NCI-H82 treated with DMSO at 0.1 percent for 48 hours (cell line): Measurements from ENCODE around the gene CEACAM18.
"Not testable (repeated sequence)": the region's sequence is repeated elsewhere in the genome, so short reads cannot be mapped to it uniquely, and the experiment has no call there.

Source experiments
- DNase-seq: peaks from one replicate; lab custom pipeline; 2025; ENCODE audit not compliant: unreplicated experiment; lab: John Stamatoyannopoulos, UW

The CEACAM18 gene

DNA sequence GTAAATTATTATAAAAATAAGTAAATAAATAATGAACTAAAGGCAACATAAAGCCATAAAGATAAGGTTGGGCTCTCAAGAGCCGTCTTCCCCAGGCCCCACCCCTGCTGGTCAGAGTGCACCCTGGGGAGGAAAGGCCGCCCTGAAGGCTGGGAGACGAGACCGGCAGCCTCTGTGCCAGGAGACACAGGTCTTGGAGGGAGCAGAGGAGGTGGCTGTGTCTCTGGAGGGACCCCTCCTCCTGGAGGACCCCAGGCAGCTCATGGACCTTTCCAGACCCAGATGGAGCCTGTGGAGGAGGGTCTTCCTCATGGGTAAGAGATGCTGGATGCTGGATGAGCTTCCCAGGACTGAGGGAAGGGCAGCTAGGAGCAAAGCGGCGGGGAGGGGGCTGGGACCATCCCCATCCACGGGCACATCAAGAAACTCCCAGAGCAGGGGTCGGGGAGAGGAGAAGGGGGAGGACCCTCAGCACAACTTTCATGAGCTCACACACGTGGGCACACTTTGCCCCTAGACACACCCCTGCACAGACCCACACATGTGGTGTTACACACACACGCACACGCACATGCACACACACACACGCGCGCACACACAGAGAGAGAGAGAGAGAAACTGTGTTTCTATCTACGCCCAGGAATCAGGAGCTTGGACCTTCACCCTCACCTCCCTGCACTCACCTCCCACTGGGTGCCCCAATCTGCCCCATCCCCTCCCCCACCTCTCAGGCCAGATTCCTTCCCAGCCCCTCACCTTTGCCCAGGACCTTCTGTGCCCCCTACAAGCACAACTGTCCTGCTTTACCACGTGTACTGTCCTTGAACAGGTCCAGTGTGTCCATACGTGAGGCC lies at the start of gene CEACAM18:
Gene CEACAM18, plus strand, starts transcription at position 159 of the 854 bp plus-strand sequence.
- no peak for DNase-seq

GRCh38 chr19:51430221-51430620 lies 48.1 kb upstream of the CEACAM18 start:
- DNase-seq: no peak

DNA sequence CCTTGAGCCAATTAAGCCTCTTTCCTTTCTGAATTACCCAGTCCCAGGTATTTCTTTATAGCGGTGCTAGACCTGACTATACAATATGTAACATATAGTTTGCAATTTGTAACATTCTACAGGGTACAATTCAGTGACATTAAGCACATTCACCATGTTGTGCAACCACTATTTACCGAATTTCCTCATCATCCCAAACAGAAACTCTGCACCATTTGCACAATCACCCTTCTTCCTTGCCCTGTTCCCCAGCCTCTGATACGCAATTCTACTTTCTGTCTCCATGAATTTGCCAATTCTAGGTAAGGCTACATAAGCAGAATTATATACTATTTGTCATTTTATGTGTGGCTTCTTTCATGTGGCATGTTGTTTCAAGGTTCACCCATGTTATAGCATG lies 47.2 kb upstream of the CEACAM18 start:
- DNase-seq: no peak

DNA sequence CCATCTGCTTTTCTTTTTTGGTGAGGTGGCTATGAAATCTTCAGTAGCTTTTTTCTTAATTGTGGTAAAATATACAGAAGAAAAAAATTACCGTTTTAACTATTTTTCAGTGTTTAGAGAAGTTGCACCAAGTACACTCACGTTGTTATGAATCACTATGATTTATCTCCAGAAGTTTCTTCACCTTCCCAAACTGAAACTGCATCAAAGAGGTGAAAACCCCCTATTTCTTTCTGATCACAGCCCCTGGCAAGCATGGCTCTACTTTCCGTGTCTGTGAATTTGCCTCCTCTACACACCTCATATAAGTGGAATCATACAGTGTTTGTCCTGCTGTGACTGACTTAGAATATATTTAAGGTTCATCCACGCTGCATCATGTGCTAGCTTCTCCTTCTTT lies 45.3 kb upstream of the CEACAM18 start:
- no peak for DNase-seq

DNA sequence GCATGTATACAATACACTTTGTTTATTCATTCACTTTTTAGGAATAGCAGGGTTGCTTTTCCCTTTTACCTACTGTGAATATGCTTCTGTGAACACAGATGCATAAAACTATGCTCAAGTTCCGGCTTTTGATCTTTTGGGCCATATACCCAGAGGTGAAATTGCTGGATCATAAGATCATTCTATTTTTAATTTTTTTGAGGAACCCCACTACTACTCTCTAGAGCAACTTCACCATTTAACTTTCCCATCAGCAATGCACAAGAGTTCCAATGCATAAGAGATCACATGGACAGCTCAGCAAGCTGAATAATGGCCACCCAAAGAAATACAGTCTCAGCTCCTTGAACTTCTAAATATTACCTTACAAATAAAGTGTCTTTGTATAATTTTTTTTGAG lies 43.9 kb upstream of the CEACAM18 start:
- DNase-seq: no peak

DNA sequence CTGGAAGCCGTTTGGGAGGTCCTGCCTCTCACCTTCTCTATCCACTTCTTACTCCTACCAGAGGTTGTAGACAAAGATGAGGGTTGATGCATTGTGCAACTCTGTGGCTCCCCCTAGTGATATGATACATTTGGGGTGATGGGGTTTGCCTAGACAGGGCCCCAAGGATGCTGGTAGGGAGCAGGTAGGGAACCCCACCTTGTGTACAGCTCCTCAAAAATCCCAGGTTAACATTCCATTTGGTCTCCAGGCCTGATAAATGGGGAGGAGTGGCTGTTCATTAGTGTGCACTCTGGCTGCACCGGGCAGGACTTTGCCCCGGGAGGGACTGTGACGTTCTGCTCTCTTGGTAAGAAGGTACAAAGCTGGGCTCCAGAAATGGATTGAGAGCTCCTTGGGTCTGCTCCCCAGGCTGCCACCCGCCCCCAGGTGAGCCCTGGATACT lies 39.3 kb upstream of the CEACAM18 start:
- DNase-seq: no peak

DNA sequence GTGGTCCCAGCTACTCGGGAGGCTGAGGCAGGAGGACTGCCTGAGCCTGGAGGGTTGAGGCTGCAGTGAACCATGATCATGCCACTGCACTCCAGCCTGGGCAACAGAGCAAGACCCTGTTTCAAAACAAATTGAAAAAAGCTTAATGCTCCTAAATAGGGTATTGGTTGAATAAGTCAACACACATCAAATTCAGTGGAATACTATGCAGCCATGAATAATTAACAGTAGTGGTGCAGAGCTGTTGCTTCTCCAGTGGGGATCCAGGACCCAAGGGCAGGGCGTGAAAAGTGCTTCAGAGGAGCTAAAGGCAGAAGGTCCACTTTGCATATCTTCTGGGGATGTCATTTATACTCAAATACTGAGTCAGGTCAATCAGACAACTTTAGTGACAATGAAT lies 38.3 kb upstream of the CEACAM18 start:
- no peak for DNase-seq

GRCh38 chr19:51440846-51441409 lies 37.4 kb upstream of the CEACAM18 start:
- DNase-seq: no peak

- DNase-seq: no peak
Observed at GRCh38 chr19:51441410-51442390, 36.6 kb upstream of the CEACAM18 start.

GRCh38 chr19:51447510-51447909 lies 30.8 kb upstream of the CEACAM18 start:
- not testable (repeated sequence) for DNase-seq

DNA sequence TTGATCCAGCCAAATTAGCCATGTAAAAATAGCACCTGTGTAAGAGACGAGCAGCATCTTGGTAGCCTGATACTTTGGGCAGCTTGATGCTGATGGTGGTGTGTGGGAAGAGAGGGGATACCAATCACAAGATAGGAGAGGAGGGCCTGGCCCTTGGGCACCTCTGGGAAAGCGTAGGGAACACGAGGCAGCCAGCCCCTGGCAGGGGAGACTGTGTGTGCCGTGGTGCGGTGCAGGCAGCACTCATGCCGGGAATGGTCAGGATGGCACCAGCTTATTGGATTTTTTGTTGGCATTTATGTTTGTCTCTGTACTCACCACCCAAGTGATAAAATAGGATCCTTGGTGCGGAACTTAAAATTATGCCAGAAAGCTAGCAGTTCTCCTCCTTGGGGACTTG lies 30.3 kb upstream of the CEACAM18 start:
- no peak for DNase-seq

- no peak for DNase-seq
Observed at GRCh38 chr19:51448411-51449016, 29.8 kb upstream of the CEACAM18 start.

- DNase-seq: no peak
Observed at GRCh38 chr19:51450730-51451307, 27.5 kb upstream of the CEACAM18 start.

DNA sequence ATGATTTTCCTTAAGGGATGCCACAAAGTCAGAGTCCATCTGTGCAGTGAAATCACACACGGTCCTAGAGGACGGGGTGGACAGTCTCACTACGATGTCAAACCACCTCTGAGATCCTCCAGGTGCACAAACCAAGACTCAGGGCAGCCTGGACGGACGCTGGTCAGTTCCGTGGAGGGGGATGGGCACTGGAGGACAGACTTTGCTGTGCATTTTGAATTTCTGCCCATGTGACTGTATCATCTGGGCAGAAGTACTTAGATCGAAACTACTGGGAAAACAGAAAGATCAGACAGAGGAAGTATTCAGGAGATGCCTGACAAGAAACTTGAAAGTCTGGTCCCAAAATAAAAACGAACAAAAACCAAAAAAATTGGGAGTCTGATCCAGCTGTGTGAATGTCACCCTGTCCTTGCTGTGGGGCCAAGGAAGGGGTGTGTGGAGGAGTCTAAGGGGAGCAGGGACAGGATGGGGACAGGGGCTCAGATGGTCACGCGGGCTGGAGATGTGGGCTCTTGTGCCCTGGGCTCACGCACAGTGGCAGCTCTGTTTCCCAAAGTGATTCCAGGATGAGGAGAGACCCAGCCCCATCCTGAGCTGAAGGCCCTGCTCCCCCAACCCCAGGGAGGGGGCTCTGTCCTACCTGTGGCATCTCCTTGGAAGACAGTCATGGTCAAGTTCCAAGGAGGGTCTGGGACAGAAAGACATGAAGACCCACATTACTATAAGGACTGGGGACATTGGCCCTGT lies 21.6 kb upstream of the CEACAM18 start:
- DNase-seq: no peak

DNA sequence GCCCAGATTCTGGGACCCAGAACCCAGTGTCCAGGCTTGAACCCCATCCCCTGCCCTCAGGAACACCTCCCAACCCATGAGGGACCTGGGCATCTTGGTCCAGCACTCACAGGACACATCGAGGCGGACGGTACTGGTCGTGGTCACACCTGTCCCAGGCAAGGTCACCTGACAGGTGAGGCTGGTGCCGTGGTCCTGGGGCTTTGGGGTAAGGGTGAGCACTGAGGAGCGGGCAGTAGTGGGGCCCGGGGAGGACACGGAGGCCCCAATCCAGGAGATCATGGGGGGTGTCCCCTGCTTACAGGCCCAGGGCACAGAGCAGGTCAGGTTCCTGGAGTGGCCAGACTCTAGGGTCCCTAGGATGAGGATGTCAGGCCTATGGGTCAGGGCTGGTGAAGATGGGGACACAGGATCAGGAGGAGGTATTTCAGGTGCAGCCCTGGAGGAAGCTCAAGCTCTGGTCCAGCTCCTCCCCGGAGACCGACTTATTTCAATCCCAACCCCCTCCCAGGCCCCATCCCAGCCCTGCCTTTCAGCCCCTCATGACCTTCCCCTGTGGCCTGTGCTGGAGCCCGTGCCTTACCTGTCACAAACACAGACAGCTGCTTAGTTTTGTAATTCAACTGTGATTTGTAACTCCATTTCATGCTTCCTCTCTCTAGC lies 20.9 kb upstream of the CEACAM18 start:
- DNase-seq: no peak

DNA sequence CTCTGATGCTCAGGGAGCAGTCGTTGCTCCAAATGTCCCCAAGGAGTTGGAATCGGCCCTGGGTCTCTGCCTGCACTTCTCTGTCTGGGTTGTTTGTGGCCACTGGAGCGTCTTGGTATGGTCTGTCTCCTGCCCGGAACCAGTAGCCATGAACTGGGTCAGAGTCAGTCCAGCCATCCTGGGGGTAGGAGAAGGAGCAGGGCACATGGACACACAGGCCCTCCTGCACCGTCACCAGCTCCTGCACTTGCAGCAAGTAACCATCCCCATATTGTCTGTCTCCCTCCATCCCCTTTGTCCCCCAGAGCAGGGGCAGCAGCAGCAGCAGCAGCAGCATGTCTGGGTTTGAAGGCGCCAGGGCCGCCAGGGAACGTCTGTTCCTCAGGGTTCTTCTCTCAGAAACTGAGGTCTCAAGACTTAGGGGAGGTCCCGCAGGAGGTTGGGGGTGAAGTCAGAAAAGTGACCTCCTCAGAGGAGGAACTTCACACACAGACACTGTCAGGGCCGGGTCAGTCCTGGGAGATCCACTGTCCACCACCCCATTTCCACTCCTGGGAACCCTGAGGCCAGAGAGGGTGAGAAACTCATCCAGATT lies 20.2 kb upstream of the CEACAM18 start, which contains the start of gene SIGLEC8:
Gene SIGLEC8, minus strand, starts transcription at position 404 of the 595 bp plus-strand sequence. Its CDS starts 67 bp downstream, at position 337.
- DNase-seq: no peak

GRCh38 chr19:51458899-51459505 lies 19.3 kb upstream of the CEACAM18 start:
- no peak for DNase-seq
